CD4-positive, alpha-beta T cell (primary cell): ENCODE results near the gene PDRG1. TPM values are rescaled to one million over a fixed set of nuclear protein-coding genes. Genes with fewer than 3 reads are reported as not detected.
"Not testable (repeated sequence)": the region's sequence is repeated elsewhere in the genome, so short reads cannot be mapped to it uniquely, and the experiment has no call there.

ENCODE experiments used
- ATAC-seq: fragments of 200-7000 bp; cut with Tn5 transposase; one replicate; pipeline ENCODE4 v1.10.0; 2022; ENCODE audit warnings: mild to moderate bottlenecking; ENCODE audit not compliant: poor library complexity
- CTCF ChIA-PET: fragments of 350-600 bp; sonication (Branson Sonifier 250); formaldehyde crosslinking; loops from one replicate; lab custom pipeline; 2021; ENCODE audit warnings: antibody characterized with exemption, inconsistent platforms; lab: Charles Lee
- POLR2A ChIA-PET: fragments of 350-600 bp; sonication (Branson Sonifier 250); formaldehyde crosslinking; loops from one replicate; lab custom pipeline; 2021; ENCODE audit warnings: antibody characterized with exemption, inconsistent platforms; lab: Charles Lee
- DNase-seq, 14 experiments: peaks; one replicate each; pipeline ENCODE4 v3.0.0-alpha.2; 2013 to 2020; ENCODE audit warnings: mixed read lengths in 2 of 14
- H3K27ac ChIP-seq, 2 donors: one replicate each; pipeline versions ENCODE4 v1.5.1 to v1.7.0; 2013; ENCODE audit warnings: low read length in 2 of 2, low read depth in 1 of 2, mild to moderate bottlenecking in 1 of 2
- H3K27me3 ChIP-seq, 2 experiments: 1 replicate in 1 of 2; 2 replicates in 1 of 2; pipeline versions ENCODE4 v1.6.1 to v1.7.0; 2013; ENCODE audit warnings: low read length in 2 of 2, control low read depth in 1 of 2, mild to moderate bottlenecking in 1 of 2, moderate library complexity in 1 of 2; ENCODE audit not compliant: insufficient read depth in 2 of 2, control insufficient read depth in 1 of 2
- H3K36me3 ChIP-seq: one replicate; pipeline ENCODE4 v1.6.1; 2013; ENCODE audit warnings: low read length, control low read depth; ENCODE audit not compliant: insufficient read depth
- H3K4me1 ChIP-seq: one replicate; pipeline ENCODE4 v1.6.1; 2013; ENCODE audit warnings: low read length, control low read depth; ENCODE audit not compliant: insufficient read depth
- H3K4me3 ChIP-seq: one replicate; pipeline ENCODE4 v1.5.1; 2013; ENCODE audit warnings: mild to moderate bottlenecking, low read length, moderate library complexity
- H3K9me3 ChIP-seq, 2 experiments: 1 replicate in 1 of 2; 2 replicates in 1 of 2; pipeline versions ENCODE4 v1.6.1 to v1.7.0; 2013; ENCODE audit warnings: low read length in 2 of 2, mild to moderate bottlenecking in 2 of 2, control low read depth in 1 of 2, moderate library complexity in 1 of 2; ENCODE audit not compliant: control insufficient read depth in 1 of 2, insufficient read depth in 1 of 2
- H3K27ac Mint-ChIP-seq: one replicate; pipeline ENCODE4 v1.8.0; 2020; ENCODE audit warnings: mixed read lengths
- H3K27me3 Mint-ChIP-seq: one replicate; pipeline ENCODE4 v1.8.0; 2021; ENCODE audit warnings: mixed read lengths
- H3K36me3 Mint-ChIP-seq: one replicate; pipeline ENCODE4 v1.8.0; 2021; ENCODE audit warnings: low read depth, mixed read lengths
- H3K4me1 Mint-ChIP-seq: one replicate; pipeline ENCODE4 v1.8.0; 2021; ENCODE audit warnings: low read depth, mixed read lengths
- H3K4me3 Mint-ChIP-seq: one replicate; pipeline ENCODE4 v1.8.0; 2020; ENCODE audit warnings: mild to moderate bottlenecking, mixed read lengths
- H3K9me3 Mint-ChIP-seq: one replicate; pipeline ENCODE4 v1.8.0; 2020; ENCODE audit warnings: mixed read lengths
- intact Hi-C, 2 experiments: fragments of 100-400 bp; cut with DNase I in 1 of 2; cut with micrococcal nuclease in 1 of 2; formaldehyde crosslinking; loops; one replicate each; pipeline versions ENCODE4 v1.15.1 to v1.9.0; 2023 to 2025; cut with DNase I, micrococcal nuclease
- total RNA-seq, 174 experiments: library from RNA in 2 of 174; stranded (reverse) in 2 of 174; gene quantifications; one replicate each; pipeline ENCODE4 v1.2.3 and lab custom pipeline; 2021 to 2026
- TF ChIP-seq, protein P1 (sequence below): fragments of 200-600 bp; IDR thresholded peaks from one replicate; pipeline ENCODE4 v1.8.0; 2022; ENCODE audit warnings: antibody characterized with exemption, mild to moderate bottlenecking

The PDRG1 gene
- total RNA-seq, 2 experiments from 2014 or later: 6.5 to 7.1 TPM

DNA sequence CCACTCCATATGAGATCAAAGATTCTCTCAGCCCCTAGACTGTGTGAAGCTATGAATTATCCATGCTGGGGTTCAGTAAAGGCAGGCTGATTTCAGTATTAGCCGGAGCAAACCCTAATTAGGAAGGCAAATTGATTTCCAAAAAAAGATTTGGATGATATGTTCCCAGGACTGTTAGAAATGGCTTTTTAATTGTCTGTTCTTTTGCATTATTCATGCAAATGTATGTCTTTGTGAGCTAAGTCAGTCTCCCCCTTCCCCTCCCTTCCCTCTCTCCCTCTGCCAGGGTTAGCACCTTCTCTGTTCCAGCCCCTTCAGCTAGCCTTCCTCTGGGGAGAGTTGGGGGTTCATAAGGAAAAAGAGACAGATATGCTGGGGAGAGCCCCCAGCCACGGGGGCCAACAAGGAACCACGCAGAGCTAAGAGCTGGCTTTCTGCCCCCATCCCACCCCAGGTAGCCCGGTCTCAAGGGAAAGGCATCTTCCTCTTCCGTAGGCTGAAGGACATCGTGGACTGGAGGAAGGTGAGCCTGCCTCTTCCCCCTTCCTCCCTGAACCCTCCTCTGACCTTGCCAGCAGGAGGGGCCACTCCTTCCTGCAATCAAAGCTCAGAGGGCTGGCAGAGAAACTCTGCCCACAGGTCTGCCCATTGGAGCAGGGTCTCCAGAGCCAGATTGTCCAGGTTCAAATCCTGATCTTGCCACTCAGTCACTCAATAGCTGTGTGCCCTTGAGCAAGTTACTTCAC lies 32.3 kb downstream of the PDRG1 start:
- TF ChIP-seq, protein P1, sequence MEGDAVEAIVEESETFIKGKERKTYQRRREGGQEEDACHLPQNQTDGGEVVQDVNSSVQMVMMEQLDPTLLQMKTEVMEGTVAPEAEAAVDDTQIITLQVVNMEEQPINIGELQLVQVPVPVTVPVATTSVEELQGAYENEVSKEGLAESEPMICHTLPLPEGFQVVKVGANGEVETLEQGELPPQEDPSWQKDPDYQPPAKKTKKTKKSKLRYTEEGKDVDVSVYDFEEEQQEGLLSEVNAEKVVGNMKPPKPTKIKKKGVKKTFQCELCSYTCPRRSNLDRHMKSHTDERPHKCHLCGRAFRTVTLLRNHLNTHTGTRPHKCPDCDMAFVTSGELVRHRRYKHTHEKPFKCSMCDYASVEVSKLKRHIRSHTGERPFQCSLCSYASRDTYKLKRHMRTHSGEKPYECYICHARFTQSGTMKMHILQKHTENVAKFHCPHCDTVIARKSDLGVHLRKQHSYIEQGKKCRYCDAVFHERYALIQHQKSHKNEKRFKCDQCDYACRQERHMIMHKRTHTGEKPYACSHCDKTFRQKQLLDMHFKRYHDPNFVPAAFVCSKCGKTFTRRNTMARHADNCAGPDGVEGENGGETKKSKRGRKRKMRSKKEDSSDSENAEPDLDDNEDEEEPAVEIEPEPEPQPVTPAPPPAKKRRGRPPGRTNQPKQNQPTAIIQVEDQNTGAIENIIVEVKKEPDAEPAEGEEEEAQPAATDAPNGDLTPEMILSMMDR: no peak
- ChIA-PET POLR2A (no interaction called here), CTCF (no interaction called here)
- Histone ChIP-seq H3K27me3 (peaks cover 0 to 2% of the 10 kb centered on the region in 2 experiments), H3K4me1 (no peaks in the 10 kb centered on the region), H3K4me3 (no peak overlapping the region), H3K27ac (no peak overlapping the region), H3K9me3 (peaks cover 0 to 4% of the 10 kb centered on the region in 2 experiments), H3K36me3 (no peaks in the 10 kb centered on the region)
- no peaks in the 10 kb centered on the region for H3K36me3 Mint-ChIP-seq
- H3K4me1 Mint-ChIP-seq: no peaks in the 10 kb centered on the region
- intact Hi-C loops: no loop called here
- peaks cover 35% of the 10 kb centered on the region for H3K27me3 Mint-ChIP-seq
- no peak for DNase-seq
- no peak for ATAC-seq
- no peak overlapping the region for H3K27ac Mint-ChIP-seq
- H3K4me3 Mint-ChIP-seq: no peak overlapping the region
- no peaks in the 10 kb centered on the region for H3K9me3 Mint-ChIP-seq

DNA sequence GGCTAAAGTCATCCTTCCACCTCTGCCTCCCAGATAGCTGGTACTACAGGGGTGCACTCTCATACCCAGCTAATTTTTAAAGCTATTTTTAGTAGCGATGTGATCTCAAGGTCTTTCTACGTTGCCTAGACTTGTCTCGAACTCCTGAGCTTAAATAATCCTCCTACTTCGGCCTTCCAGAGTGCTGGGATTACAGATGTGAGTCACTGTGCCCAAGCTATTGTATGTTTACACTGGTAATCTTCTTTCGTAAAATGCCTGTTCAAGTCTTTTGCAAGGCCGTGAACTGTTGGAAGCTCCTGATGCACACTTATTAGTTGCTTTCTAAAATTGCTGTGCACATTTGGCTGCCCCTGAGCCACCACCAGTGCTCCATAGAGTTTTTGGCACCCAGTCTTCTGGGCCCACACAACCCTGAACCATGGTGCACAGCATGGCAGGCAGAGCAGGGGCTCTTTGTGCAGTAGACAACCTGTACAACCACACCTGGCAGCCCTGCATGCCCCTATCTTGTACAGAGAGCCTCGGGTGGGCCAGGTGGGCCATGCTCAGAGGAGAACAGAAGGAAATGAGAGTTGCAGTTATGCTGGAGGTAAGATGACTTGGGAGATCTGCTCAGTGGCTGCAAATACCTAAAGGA lies 33.3 kb downstream of the PDRG1 start:
- intact Hi-C loops: no loop called here
- no peak overlapping the region for H3K27ac Mint-ChIP-seq

DNA sequence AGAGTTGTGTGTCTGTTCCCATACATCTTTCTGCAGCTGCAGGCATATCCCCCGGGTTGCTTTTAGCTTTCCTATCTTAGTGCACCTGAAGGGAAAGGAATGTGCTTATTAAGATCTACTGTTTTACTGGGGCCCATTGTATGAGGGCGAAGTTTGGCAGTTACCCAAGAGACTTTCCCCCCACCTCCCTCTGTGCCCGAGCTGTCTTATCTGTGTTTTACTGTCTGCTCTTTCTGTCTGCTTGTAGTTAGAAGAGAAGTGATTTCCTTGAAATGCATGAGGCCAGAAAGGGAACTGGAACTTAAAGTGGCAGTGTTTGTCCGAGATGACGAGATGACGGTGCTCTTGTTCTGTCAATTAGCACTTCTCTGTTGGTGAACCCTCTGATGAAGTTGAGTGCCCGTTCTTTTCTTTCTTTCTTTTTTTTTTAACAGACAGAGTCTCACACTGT lies 33.9 kb downstream of the PDRG1 start:
- H3K36me3 ChIP-seq, H3K27ac ChIP-seq, H3K4me1 Mint-ChIP-seq, H3K27me3 ChIP-seq, H3K9me3 Mint-ChIP-seq, H3K36me3 Mint-ChIP-seq, DNase-seq, CTCF ChIA-PET, H3K4me1 ChIP-seq, intact Hi-C loops, ATAC-seq, H3K4me3 Mint-ChIP-seq, H3K27ac Mint-ChIP-seq, H3K9me3 ChIP-seq, H3K4me3 ChIP-seq, POLR2A ChIA-PET: not testable (repeated sequence)
- H3K27me3 Mint-ChIP-seq: peaks cover 26% of the 10 kb centered on the region

More for the DNA sequence above, 33.3 kb downstream of the PDRG1 start:
- Histone ChIP-seq H3K4me3 (no peak overlapping the region), H3K27me3 (no peaks in the 10 kb centered on the region), H3K36me3 (no peaks in the 10 kb centered on the region), H3K27ac (no peak overlapping the region), H3K9me3 (peaks cover 0 to 4% of the 10 kb centered on the region in 2 experiments), H3K4me1 (no peaks in the 10 kb centered on the region)
- no peaks in the 10 kb centered on the region for H3K36me3 Mint-ChIP-seq
- H3K4me1 Mint-ChIP-seq: no peaks in the 10 kb centered on the region
- ChIA-PET POLR2A (no interaction called here), CTCF (no interaction called here)
- TF ChIP-seq, protein P1: no peak
- ATAC-seq (no peak), DNase-seq (no peak)
- peaks cover 26% of the 10 kb centered on the region for H3K27me3 Mint-ChIP-seq
- no peak overlapping the region for H3K4me3 Mint-ChIP-seq
- H3K9me3 Mint-ChIP-seq: no peaks in the 10 kb centered on the region
